Measurements from ENCODE around the gene TEX55. TPM values are rescaled to one million over a fixed set of nuclear protein-coding genes. Genes with fewer than 3 reads are reported as not detected.

TEX55 gene
- polyA plus RNA-seq, 1 donor from 2014 or later: not detected

- Histone ChIP-seq H3K36me3 (ENCODE audit: insufficient read depth, low read length) (no peaks in the 10 kb centered on the region), H3K79me2 (replicated peaks; ENCODE audit: insufficient read depth, low read length) (no peaks in the 10 kb centered on the region), H3K9ac (ENCODE audit: low read length) (no peak overlapping the region), H3K27ac (ENCODE audit: low read length) (no peak overlapping the region), H3K27me3 (ENCODE audit: insufficient read depth, low read depth, low read length) (no peaks in the 10 kb centered on the region), H3F3A (ENCODE audit: insufficient read depth, low read length, poor library complexity, severe bottlenecking) (no peaks in the 10 kb centered on the region), H2AFZ (ENCODE audit: low read depth, low read length) (no peak overlapping the region), H3K4me3 (ENCODE audit: low read length) (no peak overlapping the region), H4K20me1 (ENCODE audit: insufficient read depth) (no peaks in the 10 kb centered on the region), H3K9me3 (ENCODE audit: low read length) (no peaks in the 10 kb centered on the region), H3K4me2 (ENCODE audit: low read length) (no peak overlapping the region), H3K9me2 (ENCODE audit: insufficient read depth, low read length) (no peaks in the 10 kb centered on the region)
- no peak for TF ChIP-seq MXI1 (conservative IDR thresholded peaks at IDR 0.05; ENCODE audit: poor library complexity, severe bottlenecking)
- no peak for TF ChIP-seq EP300 (conservative IDR thresholded peaks at IDR 0.05; ENCODE audit: poor library complexity, severe bottlenecking)
- no peak for TF ChIP-seq RAD21 (conservative IDR thresholded peaks at IDR 0.05)
- TF ChIP-seq, protein P1, sequence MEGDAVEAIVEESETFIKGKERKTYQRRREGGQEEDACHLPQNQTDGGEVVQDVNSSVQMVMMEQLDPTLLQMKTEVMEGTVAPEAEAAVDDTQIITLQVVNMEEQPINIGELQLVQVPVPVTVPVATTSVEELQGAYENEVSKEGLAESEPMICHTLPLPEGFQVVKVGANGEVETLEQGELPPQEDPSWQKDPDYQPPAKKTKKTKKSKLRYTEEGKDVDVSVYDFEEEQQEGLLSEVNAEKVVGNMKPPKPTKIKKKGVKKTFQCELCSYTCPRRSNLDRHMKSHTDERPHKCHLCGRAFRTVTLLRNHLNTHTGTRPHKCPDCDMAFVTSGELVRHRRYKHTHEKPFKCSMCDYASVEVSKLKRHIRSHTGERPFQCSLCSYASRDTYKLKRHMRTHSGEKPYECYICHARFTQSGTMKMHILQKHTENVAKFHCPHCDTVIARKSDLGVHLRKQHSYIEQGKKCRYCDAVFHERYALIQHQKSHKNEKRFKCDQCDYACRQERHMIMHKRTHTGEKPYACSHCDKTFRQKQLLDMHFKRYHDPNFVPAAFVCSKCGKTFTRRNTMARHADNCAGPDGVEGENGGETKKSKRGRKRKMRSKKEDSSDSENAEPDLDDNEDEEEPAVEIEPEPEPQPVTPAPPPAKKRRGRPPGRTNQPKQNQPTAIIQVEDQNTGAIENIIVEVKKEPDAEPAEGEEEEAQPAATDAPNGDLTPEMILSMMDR (IDR thresholded peaks at IDR 0.05; ENCODE audit: poor library complexity, severe bottlenecking): no peak
- TF ChIP-seq SMC3 (conservative IDR thresholded peaks at IDR 0.05; ENCODE audit: poor library complexity): no peak
- TF ChIP-seq, protein P2, sequence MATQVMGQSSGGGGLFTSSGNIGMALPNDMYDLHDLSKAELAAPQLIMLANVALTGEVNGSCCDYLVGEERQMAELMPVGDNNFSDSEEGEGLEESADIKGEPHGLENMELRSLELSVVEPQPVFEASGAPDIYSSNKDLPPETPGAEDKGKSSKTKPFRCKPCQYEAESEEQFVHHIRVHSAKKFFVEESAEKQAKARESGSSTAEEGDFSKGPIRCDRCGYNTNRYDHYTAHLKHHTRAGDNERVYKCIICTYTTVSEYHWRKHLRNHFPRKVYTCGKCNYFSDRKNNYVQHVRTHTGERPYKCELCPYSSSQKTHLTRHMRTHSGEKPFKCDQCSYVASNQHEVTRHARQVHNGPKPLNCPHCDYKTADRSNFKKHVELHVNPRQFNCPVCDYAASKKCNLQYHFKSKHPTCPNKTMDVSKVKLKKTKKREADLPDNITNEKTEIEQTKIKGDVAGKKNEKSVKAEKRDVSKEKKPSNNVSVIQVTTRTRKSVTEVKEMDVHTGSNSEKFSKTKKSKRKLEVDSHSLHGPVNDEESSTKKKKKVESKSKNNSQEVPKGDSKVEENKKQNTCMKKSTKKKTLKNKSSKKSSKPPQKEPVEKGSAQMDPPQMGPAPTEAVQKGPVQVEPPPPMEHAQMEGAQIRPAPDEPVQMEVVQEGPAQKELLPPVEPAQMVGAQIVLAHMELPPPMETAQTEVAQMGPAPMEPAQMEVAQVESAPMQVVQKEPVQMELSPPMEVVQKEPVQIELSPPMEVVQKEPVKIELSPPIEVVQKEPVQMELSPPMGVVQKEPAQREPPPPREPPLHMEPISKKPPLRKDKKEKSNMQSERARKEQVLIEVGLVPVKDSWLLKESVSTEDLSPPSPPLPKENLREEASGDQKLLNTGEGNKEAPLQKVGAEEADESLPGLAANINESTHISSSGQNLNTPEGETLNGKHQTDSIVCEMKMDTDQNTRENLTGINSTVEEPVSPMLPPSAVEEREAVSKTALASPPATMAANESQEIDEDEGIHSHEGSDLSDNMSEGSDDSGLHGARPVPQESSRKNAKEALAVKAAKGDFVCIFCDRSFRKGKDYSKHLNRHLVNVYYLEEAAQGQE (IDR thresholded peaks at IDR 0.05; ENCODE audit: borderline replicate concordance): no peak
- no peak for TF ChIP-seq TAF1 (IDR thresholded peaks at IDR 0.05; ENCODE audit: low read depth)
- TF ChIP-seq EZH2 (IDR thresholded peaks at IDR 0.05; ENCODE audit: borderline replicate concordance, insufficient read depth, low read length, poor library complexity, severe bottlenecking): no peak
- TF ChIP-seq POLR2AphosphoS5 (IDR thresholded peaks at IDR 0.05): no peak
Measured at GRCh38 chr3:119195151-119195476, 49.1 kb downstream of the TEX55 start.

GRCh38 chr3:119195911-119196310, 49.9 kb downstream of the TEX55 start:
- Histone ChIP-seq H3K4me3 (ENCODE audit: low read length) (no peak overlapping the region), H3K4me2 (ENCODE audit: low read length) (no peak overlapping the region), H3K27me3 (ENCODE audit: insufficient read depth, low read depth, low read length) (no peaks in the 10 kb centered on the region), H3K9me3 (ENCODE audit: low read length) (no peaks in the 10 kb centered on the region), H3K27ac (ENCODE audit: low read length) (no peak overlapping the region), H2AFZ (ENCODE audit: low read depth, low read length) (no peak overlapping the region), H3K36me3 (ENCODE audit: insufficient read depth, low read length) (no peaks in the 10 kb centered on the region), H3K79me2 (replicated peaks; ENCODE audit: insufficient read depth, low read length) (no peaks in the 10 kb centered on the region), H3K9me2 (ENCODE audit: insufficient read depth, low read length) (no peaks in the 10 kb centered on the region), H3F3A (ENCODE audit: insufficient read depth, low read length, poor library complexity, severe bottlenecking) (no peaks in the 10 kb centered on the region), H4K20me1 (ENCODE audit: insufficient read depth) (no peaks in the 10 kb centered on the region), H3K9ac (ENCODE audit: low read length) (no peak overlapping the region)
- no peak for TF ChIP-seq TAF1 (IDR thresholded peaks at IDR 0.05; ENCODE audit: low read depth)
- TF ChIP-seq POLR2AphosphoS5 (IDR thresholded peaks at IDR 0.05): no peak
- no peak for TF ChIP-seq EP300 (conservative IDR thresholded peaks at IDR 0.05; ENCODE audit: poor library complexity, severe bottlenecking)
- TF ChIP-seq EZH2 (IDR thresholded peaks at IDR 0.05; ENCODE audit: borderline replicate concordance, insufficient read depth, low read length, poor library complexity, severe bottlenecking): no peak
- TF ChIP-seq, protein P1 (IDR thresholded peaks at IDR 0.05; ENCODE audit: poor library complexity, severe bottlenecking): no peak
- TF ChIP-seq RAD21 (conservative IDR thresholded peaks at IDR 0.05): no peak
- no peak for TF ChIP-seq SMC3 (conservative IDR thresholded peaks at IDR 0.05; ENCODE audit: poor library complexity)
- no peak for TF ChIP-seq MXI1 (conservative IDR thresholded peaks at IDR 0.05; ENCODE audit: poor library complexity, severe bottlenecking)
- TF ChIP-seq, protein P2 (IDR thresholded peaks at IDR 0.05; ENCODE audit: borderline replicate concordance): no peak

Measured in neural cell (in vitro differentiated cells).